H1 (cell line): ENCODE results near the gene GCNA. TPM values are rescaled to one million over a fixed set of nuclear protein-coding genes. Genes with fewer than 3 reads are reported as not detected.

Source experiments
- CTCF ChIA-PET: fragments of 300-600 bp; sonication (Branson Sonifier 250); formaldehyde crosslinking; loops from one replicate; lab custom pipeline; 2021; ENCODE audit not compliant: partially characterized antibody; lab: Charles Lee
- POLR2A ChIA-PET: fragments of 300-600 bp; sonication (Branson Sonifier 250); formaldehyde crosslinking; loops from one replicate; lab custom pipeline; 2021; ENCODE audit warnings: inconsistent platforms; ENCODE audit not compliant: partially characterized antibody; lab: Charles Lee
- DNase-seq, 2 experiments: peaks; one replicate each; pipeline versions ENCODE4 v3.0.0 to v3.0.0-alpha.2; 2010 to 2022; ENCODE audit warnings: low spot score in 2 of 2, low read depth in 1 of 2, mixed read lengths in 1 of 2
- FAIRE-seq: peaks from 2 replicates; lab custom pipeline; 2011; peaks lifted over from hg19 to GRCh38; lab: Jason Lieb, UNC
- H2AFZ ChIP-seq: 2 replicates; pipeline ENCODE4 v1.8.1; 2012; ENCODE audit warnings: low read length, inconsistent platforms
- H2AK5ac ChIP-seq: 2 replicates; pipeline ENCODE4 v1.6.1; 2013; ENCODE audit warnings: low read depth, low read length
- H2BK120ac ChIP-seq: replicated peaks from 2 replicates; pipeline ENCODE3; 2013; ENCODE audit warnings: low read depth, low read length, inconsistent platforms
- H2BK12ac ChIP-seq: 2 replicates; pipeline ENCODE4 v1.6.1; 2013; ENCODE audit warnings: low read depth, low read length
- H2BK15ac ChIP-seq: 2 replicates; pipeline ENCODE4 v1.6.1; 2013; ENCODE audit warnings: low read length
- H2BK20ac ChIP-seq: 2 replicates; pipeline ENCODE4 v1.6.1; 2013; ENCODE audit warnings: low read length
- H2BK5ac ChIP-seq: 2 replicates; pipeline ENCODE4 v1.6.1; 2013; ENCODE audit warnings: low read depth, low read length
- H3K14ac ChIP-seq: 2 replicates; pipeline ENCODE4 v1.6.1; 2013; ENCODE audit warnings: inconsistent platforms; ENCODE audit not compliant: insufficient read length
- H3K18ac ChIP-seq: 2 replicates; pipeline ENCODE4 v1.6.1; 2013; ENCODE audit warnings: low read length; ENCODE audit errors: extremely low read depth
- H3K23ac ChIP-seq: 2 replicates; pipeline ENCODE4 v1.6.1; 2013; ENCODE audit warnings: inconsistent platforms; ENCODE audit not compliant: insufficient read length
- H3K23me2 ChIP-seq: 2 replicates; pipeline ENCODE4 v1.6.1; 2013; ENCODE audit warnings: low read depth, low read length
- H3K27ac ChIP-seq: 2 replicates; pipeline ENCODE4 v1.6.1; 2011; ENCODE audit warnings: low read depth, low read length, inconsistent platforms
- H3K27me3 ChIP-seq, 4 experiments: replicated peaks in 1 of 4; 1 replicate in 1 of 4; 2 replicates in 3 of 4; pipeline versions ENCODE4 v1.6.1 to v1.8.1; 2011 to 2013; ENCODE audit warnings: low read length in 3 of 4, mild to moderate bottlenecking in 3 of 4, inconsistent platforms in 2 of 4, mixed read lengths in 2 of 4, moderate library complexity in 1 of 4; ENCODE audit not compliant: control insufficient read depth in 3 of 4, insufficient read depth in 3 of 4; ENCODE audit errors: extremely low read depth in 1 of 4
- H3K36me3 ChIP-seq, 4 experiments: 2 replicates each; pipeline versions ENCODE4 v1.6.1 to v1.8.1; 2011 to 2013; ENCODE audit warnings: mild to moderate bottlenecking in 4 of 4, low read length in 3 of 4, moderate library complexity in 2 of 4, control low read depth in 1 of 4, inconsistent platforms in 1 of 4; ENCODE audit not compliant: insufficient read depth in 4 of 4, control insufficient read depth in 2 of 4
- H3K4ac ChIP-seq: replicated peaks from 2 replicates; pipeline ENCODE3; 2013; ENCODE audit warnings: low read length, low read depth, mixed read lengths, inconsistent platforms; ENCODE audit not compliant: insufficient read length
- H3K4me1 ChIP-seq, 4 experiments: replicated peaks in 1 of 4; 1 replicate in 1 of 4; 2 replicates in 3 of 4; pipeline versions ENCODE4 v1.6.1 to v1.8.1; 2011 to 2013; ENCODE audit warnings: low read length in 3 of 4, inconsistent platforms in 2 of 4, mixed read lengths in 1 of 4; ENCODE audit not compliant: insufficient read depth in 4 of 4, control insufficient read depth in 3 of 4
- H3K4me2 ChIP-seq, 2 experiments: 2 replicates each; pipeline versions ENCODE4 v1.6.1 to v1.8.1; 2011 to 2013; ENCODE audit warnings: low read depth in 2 of 2, low read length in 2 of 2, control low read depth in 1 of 2, inconsistent platforms in 1 of 2, mild to moderate bottlenecking in 1 of 2; ENCODE audit not compliant: insufficient read depth in 1 of 2
- H3K4me3 ChIP-seq, 4 experiments: fragments of 200-600, 300-600 bp in 1 of 4; sonication (generic), shearing (Covaris generic), sonication (Bioruptor Twin) in 1 of 4; 2 replicates each; pipeline versions ENCODE4 v1.5.1 to v1.8.1; 2011 to 2016; ENCODE audit warnings: low read length in 4 of 4, low read depth in 3 of 4, control low read depth in 2 of 4, inconsistent platforms in 2 of 4, mild to moderate bottlenecking in 2 of 4, mixed read lengths in 1 of 4, moderate library complexity in 1 of 4; ENCODE audit not compliant: insufficient read depth in 2 of 4; ENCODE audit errors: extremely low read depth in 1 of 4
- H3K56ac ChIP-seq: replicated peaks from 2 replicates; pipeline ENCODE3; 2013; ENCODE audit warnings: low read depth, mild to moderate bottlenecking, mixed read lengths, low read length, inconsistent platforms; ENCODE audit not compliant: insufficient read length
- H3K79me1 ChIP-seq: 2 replicates; pipeline ENCODE4 v1.6.1; 2013; ENCODE audit warnings: low read depth, low read length, control low read depth
- H3K79me2 ChIP-seq, 2 experiments: 2 replicates each; pipeline versions ENCODE4 v1.6.1 to v1.8.1; 2012 to 2013; ENCODE audit warnings: low read length in 2 of 2, mild to moderate bottlenecking in 2 of 2, inconsistent platforms in 1 of 2; ENCODE audit not compliant: insufficient read depth in 2 of 2, control insufficient read depth in 1 of 2
- H3K9ac ChIP-seq, 4 experiments: replicated peaks in 1 of 4; 1 replicate in 1 of 4; 2 replicates in 3 of 4; pipeline versions ENCODE4 v1.6.1 to v1.8.1; 2011 to 2013; ENCODE audit warnings: low read depth in 3 of 4, low read length in 3 of 4, control low read depth in 2 of 4, mild to moderate bottlenecking in 2 of 4, moderate library complexity in 2 of 4, inconsistent platforms in 1 of 4; ENCODE audit errors: extremely low read depth in 1 of 4
- H3K9me3 ChIP-seq, 2 experiments: 2 replicates each; pipeline versions ENCODE4 v1.6.1 to v1.8.1; 2012 to 2013; ENCODE audit warnings: mild to moderate bottlenecking in 2 of 2, moderate library complexity in 2 of 2, control low read depth in 1 of 2, inconsistent platforms in 1 of 2, low read depth in 1 of 2, low read length in 1 of 2, mixed read lengths in 1 of 2; ENCODE audit not compliant: insufficient read depth in 2 of 2
- H4K20me1 ChIP-seq, 2 experiments: replicated peaks in 1 of 2; 2 replicates each; pipeline versions ENCODE3 to v1.8.1; 2011 to 2013; ENCODE audit warnings: inconsistent platforms in 2 of 2, low read length in 2 of 2, mild to moderate bottlenecking in 1 of 2; ENCODE audit not compliant: insufficient read depth in 2 of 2, control insufficient read depth in 1 of 2
- H4K5ac ChIP-seq: 2 replicates; pipeline ENCODE4 v1.6.1; 2013; ENCODE audit warnings: low read length, low read depth, mixed read lengths, inconsistent platforms; ENCODE audit not compliant: insufficient read length
- H4K8ac ChIP-seq: 2 replicates; pipeline ENCODE4 v1.8.0; 2013; ENCODE audit warnings: mild to moderate bottlenecking, moderate library complexity, low read length, inconsistent platforms; ENCODE audit not compliant: insufficient read depth; ENCODE audit errors: extremely low read depth
- H4K91ac ChIP-seq: replicated peaks from 2 replicates; pipeline ENCODE3; 2013; ENCODE audit warnings: low read length, mixed read lengths, inconsistent platforms; ENCODE audit not compliant: insufficient read length
- HDAC2 ChIP-seq, 2 experiments: fragments of 300-600 bp in 1 of 2; sonication (generic) in 1 of 2; IDR thresholded peaks; 2 replicates each; pipeline ENCODE4 v1.6.1; 2011 to 2012; ENCODE audit warnings: low read depth in 2 of 2, low read length in 2 of 2, mild to moderate bottlenecking in 2 of 2, moderate library complexity in 2 of 2, borderline replicate concordance in 1 of 2, inconsistent platforms in 1 of 2
- SRF ChIP-seq: IDR thresholded peaks from 2 replicates; pipeline ENCODE4 v1.6.1; 2011; ENCODE audit warnings: mild to moderate bottlenecking, low read depth, low read length, moderate library complexity
- YY1 ChIP-seq: IDR thresholded peaks from 2 replicates; pipeline ENCODE4 v1.6.1; 2011; ENCODE audit warnings: low read depth, mild to moderate bottlenecking, low read length
- WGBS, 2 experiments: shearing (Covaris generic) in 1 of 2; methylation state at CpG; one replicate each; pipeline versions ENCODE4 v1.1.6 to v1.1.7; 2013 to 2015; ENCODE audit warnings: low lambda C conversion rate in 2 of 2, mixed read lengths in 2 of 2, inconsistent platforms in 1 of 2, low coverage in 1 of 2, missing lambda C conversion rate in 1 of 2; ENCODE audit not compliant: insufficient replicate concordance in 2 of 2, insufficient coverage in 1 of 2, insufficient read length in 1 of 2; ENCODE audit errors: extremely low coverage in 1 of 2, missing lambda C conversion rate in 1 of 2; 5-methylcytosine and 5-hydroxymethylcytosine counted together
- polyA plus RNA-seq, 7 experiments: library from polyadenylated mRNA; depleted of rRNA in 3 of 7; stranded (reverse) in 5 of 7; unstranded in 2 of 7; fragments of >200 nt in 5 of 7; fragments of 200-250 nt in 2 of 7; gene quantifications; 1 replicate in 5 of 7; 2 replicates in 1 of 7; 4 replicates in 1 of 7; pipeline versions ENCODE4 v1.2.1 to v1.2.3, GENCODE V29; 2011 to 2013; ENCODE audit warnings: missing spikeins in 2 of 7, mixed read lengths in 2 of 7
- total RNA-seq: library from RNA; stranded (reverse); fragmentation: NEBNext Ultra II Directional; extraction: Animal tissue kit (Norgen Biotek cat#: 25700); gene quantifications from 2 replicates; pipeline ENCODE4 v1.2.1, GENCODE V29; 2021

GCNA gene
- total and polyA plus RNA-seq, 2 of the 8 experiments (the other 6 are each of a cell fraction or from before 2014, with no cell fraction given), result 0.41 to 0.95 TPM

- 94% methylated on average over 13 of the region's 13 CpGs; no CpG with 5 or more reads in 1 of the 2 experiments for WGBS, 2 experiments
- DNase-seq, result no peak
Observed at GRCh38 chrX:71546879-71547278, 31.4 kb upstream of the GCNA start.

More at GRCh38 chrX:71546879-71547278, 31.4 kb upstream of the GCNA start:
- H2AK5ac ChIP-seq, result no peak overlapping the region
- no peak overlapping the region for H2BK15ac ChIP-seq
- no peak overlapping the region for H2BK12ac ChIP-seq
- H2BK20ac ChIP-seq, result no peak overlapping the region
- no peak overlapping the region; the same call in 1 of the 2 replicates for H4K8ac ChIP-seq
- no peaks in the 10 kb centered on the region; a peak in 1 of 7 replicates for H3K4me1 ChIP-seq
- H3K36me3 ChIP-seq, result peaks cover 5 to 63% (median 19%) of the 10 kb centered on the region in 4 experiments; a peak in 7 of 8 replicates
- H3K9ac ChIP-seq, result no peak overlapping the region
- FAIRE-seq, result no peak
- H3K4me2 ChIP-seq, result no peak overlapping the region
- H2BK5ac ChIP-seq, result no peak overlapping the region
- no peak overlapping the region for H3K23ac ChIP-seq
- H3K9me3 ChIP-seq, result no peaks in the 10 kb centered on the region
- H3K14ac ChIP-seq, result no peak overlapping the region
- no peak overlapping the region for H4K5ac ChIP-seq
- no peaks in the 10 kb centered on the region for H3K23me2 ChIP-seq
- no peak overlapping the region for H3K56ac ChIP-seq
- ChIA-PET CTCF (interaction anchor here (1.1 kb wide), 1 partner anchor 83 kb away, joined by 4 read pairs; no protein-coding TSS in a partner anchor), POLR2A (interaction anchor here (0.6 to 7.0 kb wide), 3 partner anchors 8 to 139 kb away, joined by 3 to 60 read pairs (median 4); partner anchors contain the start of gene OGT)
- no peak overlapping the region for H3K27ac ChIP-seq
- no peak overlapping the region for H4K91ac ChIP-seq
- TF ChIP-seq HDAC2 (IDR thresholded peaks at IDR 0.05; ENCODE audit: borderline replicate concordance in 1 of 2, low read depth in 2 of 2, low read length in 2 of 2), result no peak
- TF ChIP-seq SRF, result no peak
- TF ChIP-seq YY1, result no peak
- no peaks in the 10 kb centered on the region for H3K79me1 ChIP-seq
- no peak overlapping the region for H2AFZ ChIP-seq
- H3K4ac ChIP-seq, result no peak overlapping the region
- H3K79me2 ChIP-seq, result peaks cover 3 to 85% of the 10 kb centered on the region in 2 experiments; a peak in 3 of 4 replicates
- no peak overlapping the region for H2BK120ac ChIP-seq
- H3K27me3 ChIP-seq, result no peaks in the 10 kb centered on the region
- H3K18ac ChIP-seq, result no peak overlapping the region
- no peak overlapping the region for H3K4me3 ChIP-seq
- H4K20me1 ChIP-seq, result peaks cover 2 to 17% of the 10 kb centered on the region in 2 experiments
